HG03175 (cell line): ENCODE data around the gene SMIM9.
A peak's percentile ranks its signal among the peaks of the same experiment; 100 is the strongest.
"Not testable (repeated sequence)": the region's sequence is repeated elsewhere in the genome, so short reads cannot be mapped to it uniquely, and the experiment has no call there.

ENCODE experiments used
- ATAC-seq: cut with Tn5 transposase; IDR thresholded peaks from one replicate; pipeline ENCODE4 v1.9.1; 2021; ENCODE audit warnings: mild to moderate bottlenecking, moderate library complexity; ENCODE audit not compliant: unreplicated experiment

The SMIM9 gene

GRCh38 chrX:154834562-154834961 lies at the start of gene SMIM9:
Gene SMIM9 (minus strand): TSS chrX:154834662. CDS start chrX:154830856, 3,806 bp downstream.
- no peak for ATAC-seq

- ATAC-seq = not testable (repeated sequence)
Measured at GRCh38 chrX:154884069-154884468, 49.6 kb upstream of the SMIM9 start.

GRCh38 chrX:154873329-154873728 lies 38.9 kb upstream of the SMIM9 start:
- no peak for ATAC-seq

- ATAC-seq = not testable (repeated sequence)
Measured at GRCh38 chrX:154868522-154868921, 34.1 kb upstream of the SMIM9 start.

- ATAC-seq = no peak
Measured at GRCh38 chrX:154855256-154855655, 20.8 kb upstream of the SMIM9 start.

- ATAC-seq = no peak
Measured at GRCh38 chrX:154850957-154851611, 16.6 kb upstream of the SMIM9 start.

GRCh38 chrX:154840856-154841255 lies 6.4 kb upstream of the SMIM9 start:
- ATAC-seq = no peak

GRCh38 chrX:154836163-154836562 lies 1.7 kb upstream of the SMIM9 start:
- no peak for ATAC-seq

GRCh38 chrX:154833746-154834274 lies 652 bp downstream of the SMIM9 start:
- no peak for ATAC-seq

- ATAC-seq = no peak
Measured at GRCh38 chrX:154829926-154830442, 4.5 kb downstream of the SMIM9 start.

GRCh38 chrX:154829134-154829533 lies 5.3 kb downstream of the SMIM9 start:
- no peak for ATAC-seq

- no peak for ATAC-seq
Measured at GRCh38 chrX:154828016-154828408, 6.5 kb downstream of the SMIM9 start.

- ATAC-seq = peak; percentile 96
Measured at GRCh38 chrX:154827194-154828015, 7.1 kb downstream of the SMIM9 start.

- not testable (repeated sequence) for ATAC-seq
Measured at GRCh38 chrX:154825586-154825985, 8.9 kb downstream of the SMIM9 start.

GRCh38 chrX:154824638-154825037 lies 9.8 kb downstream of the SMIM9 start:
- no peak for ATAC-seq

- ATAC-seq = no peak
Measured at GRCh38 chrX:154822029-154822428, 12.4 kb downstream of the SMIM9 start.

- no peak for ATAC-seq
Measured at GRCh38 chrX:154821523-154821922, 12.9 kb downstream of the SMIM9 start.

GRCh38 chrX:154819771-154820341 lies 14.6 kb downstream of the SMIM9 start:
- peak; percentile 65 for ATAC-seq

GRCh38 chrX:154818916-154819770 lies 15.3 kb downstream of the SMIM9 start:
- no peak for ATAC-seq

- ATAC-seq = not testable (repeated sequence)
Measured at GRCh38 chrX:154817048-154817618, 17.3 kb downstream of the SMIM9 start.
